Stimulated activated CD4-positive, alpha-beta T cell treated with anti-CD3 and anti-CD28 coated beads, Interleukin-12 subunit alpha, Interleukin-12 subunit beta, amount 100 ng/mL, for 24 hours (primary cell): ENCODE measurements around the gene MAGEL2.
"Not testable (repeated sequence)": the region's sequence is repeated elsewhere in the genome, so short reads cannot be mapped to it uniquely, and the experiment has no call there.

ENCODE experiments used
- DNase-seq, 2 experiments: peaks; one replicate each; pipeline ENCODE4 v3.0.0-alpha.2; 2020; ENCODE audit warnings: low read depth in 2 of 2

Gene MAGEL2

GRCh38 chr15:23606226-23606625, 41.4 kb downstream of the MAGEL2 start:
- no peak for DNase-seq

- DNase-seq, result no peak
These were observed 45.5 kb downstream of the MAGEL2 start for GRCh38 chr15:23602124-23602523.

- DNase-seq, result no peak
These were observed 48.6 kb downstream of the MAGEL2 start for GRCh38 chr15:23599053-23599452.

- not testable (repeated sequence) for DNase-seq
These were observed 50.4 kb downstream of the MAGEL2 start for GRCh38 chr15:23597278-23597677.

GRCh38 chr15:23596736-23597135, 50.9 kb downstream of the MAGEL2 start:
- no peak for DNase-seq

- no peak for DNase-seq
These were observed 52.3 kb downstream of the MAGEL2 start for GRCh38 chr15:23595368-23595767.

GRCh38 chr15:23594252-23594770, 53.4 kb downstream of the MAGEL2 start:
- DNase-seq, result no peak
